Caco-2 (cell line): Measurements from ENCODE around the gene AMPD3. TPM values are rescaled to one million over a fixed set of nuclear protein-coding genes. Genes with fewer than 3 reads are reported as not detected.

ENCODE experiments used
- BruUV-seq: library from RNA; stranded (reverse); fragments of 400-500 nt; replicated peaks from 2 replicates; lab custom pipeline; 2021; lab: Mats Ljungman, UMichigan
- CTCF ChIA-PET: fragments of 300-600 bp; sonication (Branson Sonifier 250); formaldehyde crosslinking; loops from one replicate; lab custom pipeline; 2022; ENCODE audit warnings: antibody characterized with exemption; lab: Charles Lee
- POLR2A ChIA-PET: fragments of 300-600 bp; sonication (Branson Sonifier 250); formaldehyde crosslinking; loops from one replicate; lab custom pipeline; 2022; ENCODE audit warnings: antibody characterized with exemption; lab: Charles Lee
- DNase-seq, 2 experiments: peaks; one replicate each; pipeline versions ENCODE4 v3.0.0 to v3.0.0-alpha.2; 2020 to 2022
- H3K27me3 ChIP-seq: replicated peaks from 2 replicates; pipeline ENCODE4 v1.6.0; 2011; ENCODE audit warnings: low read length; ENCODE audit not compliant: control insufficient read depth, insufficient read depth
- H3K36me3 ChIP-seq: 2 replicates; pipeline ENCODE4 v1.5.1; 2011; ENCODE audit warnings: low read length; ENCODE audit not compliant: control insufficient read depth, insufficient read depth
- H3K4me1 ChIP-seq: fragments of 250-450 bp; sonication (Bioruptor Pico); 2 replicates; pipeline ENCODE4 v1.5.1; 2020; ENCODE audit warnings: mild to moderate bottlenecking
- H3K4me3 ChIP-seq: 2 replicates; pipeline ENCODE4 v1.5.1; 2011; ENCODE audit warnings: low read depth, mild to moderate bottlenecking, control low read depth, low read length
- H3K9me3 ChIP-seq: fragments of 250-450 bp; sonication (Bioruptor Pico); 2 replicates; pipeline ENCODE4 v1.5.1; 2020; ENCODE audit warnings: mild to moderate bottlenecking, moderate library complexity
- H3K27ac Mint-ChIP-seq: one replicate; pipeline ENCODE4 v1.8.0; 2022; ENCODE audit warnings: mixed read lengths; ENCODE audit not compliant: unreplicated experiment
- H3K27me3 Mint-ChIP-seq: one replicate; pipeline ENCODE4 v1.8.0; 2022; ENCODE audit warnings: mixed read lengths; ENCODE audit not compliant: insufficient read depth, unreplicated experiment
- H3K36me3 Mint-ChIP-seq: one replicate; pipeline ENCODE4 v1.8.0; 2022; ENCODE audit warnings: mild to moderate bottlenecking, mixed read lengths; ENCODE audit not compliant: insufficient read depth, unreplicated experiment
- H3K4me1 Mint-ChIP-seq: one replicate; pipeline ENCODE4 v1.8.0; 2022; ENCODE audit warnings: low read depth, mixed read lengths; ENCODE audit not compliant: unreplicated experiment
- H3K4me3 Mint-ChIP-seq: one replicate; pipeline ENCODE4 v1.8.0; 2022; ENCODE audit warnings: mild to moderate bottlenecking, moderate library complexity, mixed read lengths; ENCODE audit not compliant: unreplicated experiment
- H3K9me3 Mint-ChIP-seq: one replicate; pipeline ENCODE4 v1.8.0; 2022; ENCODE audit warnings: mixed read lengths; ENCODE audit not compliant: unreplicated experiment
- CTCF ChIP-seq, 2 experiments: fragments of 200-600 bp in 1 of 2; IDR thresholded peaks; 1 replicate in 1 of 2; 2 replicates in 1 of 2; pipeline versions ENCODE4 v1.5.1 to v1.8.0; 2011 to 2022; ENCODE audit warnings: antibody characterized with exemption in 1 of 2, control low read depth in 1 of 2, inconsistent platforms in 1 of 2, low read depth in 1 of 2, low read length in 1 of 2, mild to moderate bottlenecking in 1 of 2, moderate library complexity in 1 of 2; ENCODE audit not compliant: insufficient read depth in 1 of 2, severe bottlenecking in 1 of 2, unreplicated experiment in 1 of 2
- intact Hi-C: fragments of 100-400 bp; cut with micrococcal nuclease; formaldehyde crosslinking; loops from one replicate; pipeline ENCODE4 v1.10.0; 2022; ENCODE audit not compliant: unreplicated experiment
- total RNA-seq: library from RNA; stranded (reverse); gene quantifications from 2 replicates; pipeline ENCODE4 v1.2.3, GENCODE V29; 2022

The AMPD3 gene
- total RNA-seq, 1 experiment from 2014 or later = 13.4 TPM

- no peak for DNase-seq
- H3K4me3 Mint-ChIP-seq = no peak overlapping the region
- TF ChIP-seq CTCF (IDR thresholded peaks at IDR 0.05; ENCODE audit: insufficient read depth in 1 of 2, low read depth in 1 of 2, low read length in 1 of 2, severe bottlenecking in 1 of 2, unreplicated experiment in 1 of 2) = no peak
- H3K9me3 Mint-ChIP-seq = no peaks in the 10 kb centered on the region
- no peaks in the 10 kb centered on the region for H3K36me3 Mint-ChIP-seq
- H3K36me3 ChIP-seq = no peaks in the 10 kb centered on the region
- no peaks in the 10 kb centered on the region for H3K9me3 ChIP-seq
- H3K27ac Mint-ChIP-seq = no peak overlapping the region
- no peaks in the 10 kb centered on the region for H3K27me3 Mint-ChIP-seq
- no peak overlapping the region for H3K4me3 ChIP-seq
- H3K4me1 ChIP-seq = no peaks in the 10 kb centered on the region
- intact Hi-C loops = no loop called here
- no TSS peak for BruUV-seq
- no peaks in the 10 kb centered on the region for H3K27me3 ChIP-seq
- CTCF ChIA-PET = no interaction called here
- POLR2A ChIA-PET = no interaction called here
- H3K4me1 Mint-ChIP-seq = no peaks in the 10 kb centered on the region
These were observed 42.9 kb downstream of the AMPD3 start for GRCh38 chr11:10498022-10498400.

GRCh38 chr11:10498426-10499250 is 43.6 kb downstream of the AMPD3 start:
- intact Hi-C loops = no loop called here
- H3K36me3 ChIP-seq = no peaks in the 10 kb centered on the region
- ChIA-PET POLR2A (no interaction called here), CTCF (no interaction called here)
- BruUV-seq = no TSS peak
- H3K4me1 ChIP-seq = no peaks in the 10 kb centered on the region
- DNase-seq = no peak
- no peaks in the 10 kb centered on the region for H3K27me3 ChIP-seq
- Mint-ChIP-seq H3K9me3 (no peaks in the 10 kb centered on the region), H3K27me3 (no peaks in the 10 kb centered on the region), H3K27ac (no peak overlapping the region), H3K4me1 (no peaks in the 10 kb centered on the region), H3K4me3 (no peak overlapping the region), H3K36me3 (no peaks in the 10 kb centered on the region)
- no peak overlapping the region for H3K4me3 ChIP-seq
- H3K9me3 ChIP-seq = no peaks in the 10 kb centered on the region
- no peak for TF ChIP-seq CTCF (IDR thresholded peaks at IDR 0.05; ENCODE audit: insufficient read depth in 1 of 2, low read depth in 1 of 2, low read length in 1 of 2, severe bottlenecking in 1 of 2, unreplicated experiment in 1 of 2)

- no peaks in the 10 kb centered on the region for H3K4me1 ChIP-seq
These were observed 44.4 kb downstream of the AMPD3 start for GRCh38 chr11:10499452-10499851.

More at GRCh38 chr11:10499452-10499851, 44.4 kb downstream of the AMPD3 start:
- Mint-ChIP-seq H3K36me3 (no peaks in the 10 kb centered on the region), H3K4me3 (no peak overlapping the region), H3K27me3 (no peaks in the 10 kb centered on the region), H3K27ac (no peak overlapping the region), H3K9me3 (no peaks in the 10 kb centered on the region), H3K4me1 (no peaks in the 10 kb centered on the region)
- Histone ChIP-seq H3K27me3 (no peaks in the 10 kb centered on the region), H3K9me3 (no peaks in the 10 kb centered on the region), H3K36me3 (no peaks in the 10 kb centered on the region), H3K4me3 (no peak overlapping the region)
- TF ChIP-seq CTCF (IDR thresholded peaks at IDR 0.05; ENCODE audit: insufficient read depth in 1 of 2, low read depth in 1 of 2, low read length in 1 of 2, severe bottlenecking in 1 of 2, unreplicated experiment in 1 of 2) = no peak
- ChIA-PET POLR2A (no interaction called here), CTCF (no interaction called here)
- intact Hi-C loops = no loop called here
- no peak for DNase-seq
- no TSS peak for BruUV-seq
